C1 segment of cervical spinal cord (tissue), 14 donors: ENCODE data around the gene IL20.
"Not testable (repeated sequence)": the region's sequence is repeated elsewhere in the genome, so short reads cannot be mapped to it uniquely, and the experiment has no call there.

Experiments
- DNase-seq, 14 donors: peaks; one replicate each; lab custom pipeline; 2025; lab: John Stamatoyannopoulos, UW

IL20 gene

GRCh38 chr1:206842854-206843253 is 22.6 kb upstream of the IL20 start:
- DNase-seq = no peak

- DNase-seq = no peak
Observed at GRCh38 chr1:206843626-206844025, 21.8 kb upstream of the IL20 start.

DNA sequence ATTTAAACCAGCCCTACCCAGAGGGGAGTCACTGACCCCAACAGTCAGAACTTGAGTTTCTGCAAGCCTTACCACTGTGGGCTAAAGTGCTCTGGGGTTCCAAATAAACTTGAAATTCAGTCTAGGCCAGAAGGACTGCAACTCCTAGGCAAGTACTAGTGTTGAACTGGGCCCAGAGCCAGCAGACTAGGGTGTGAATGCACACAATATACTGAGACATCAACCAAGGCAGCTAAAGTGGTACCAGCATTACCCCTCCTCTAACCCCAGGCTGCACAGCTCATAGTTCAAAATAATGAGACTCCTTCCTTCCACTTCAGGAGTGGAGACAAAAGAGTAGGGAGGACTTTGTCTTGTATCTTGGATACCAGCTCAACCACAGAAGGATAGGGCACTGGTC is 18.9 kb upstream of the IL20 start:
- no peak for DNase-seq

DNA sequence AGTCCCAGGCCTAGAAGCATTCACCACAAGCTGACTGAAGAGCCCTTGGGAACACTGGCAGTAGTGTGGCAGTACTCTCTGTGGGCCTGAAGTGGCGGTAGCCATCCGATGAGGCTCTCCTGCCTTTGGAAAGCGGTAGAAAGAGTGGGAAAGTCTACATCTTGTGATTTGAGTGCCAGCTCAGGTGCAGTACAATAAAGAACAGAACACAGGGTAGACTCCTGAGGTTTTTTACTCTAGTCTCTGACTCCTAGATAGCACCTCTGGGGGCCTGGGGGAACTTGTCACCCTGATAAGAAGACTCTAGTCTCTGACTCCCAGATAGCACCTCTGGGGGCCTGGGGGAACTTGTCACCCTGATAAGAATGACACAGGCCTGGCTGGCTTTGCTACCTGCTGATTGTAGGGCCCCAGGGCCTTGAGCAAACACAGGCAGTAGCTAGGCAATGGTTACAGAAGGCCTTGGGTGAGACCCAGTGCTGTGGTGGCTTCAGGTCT is 18.0 kb upstream of the IL20 start:
- DNase-seq = no peak

DNA sequence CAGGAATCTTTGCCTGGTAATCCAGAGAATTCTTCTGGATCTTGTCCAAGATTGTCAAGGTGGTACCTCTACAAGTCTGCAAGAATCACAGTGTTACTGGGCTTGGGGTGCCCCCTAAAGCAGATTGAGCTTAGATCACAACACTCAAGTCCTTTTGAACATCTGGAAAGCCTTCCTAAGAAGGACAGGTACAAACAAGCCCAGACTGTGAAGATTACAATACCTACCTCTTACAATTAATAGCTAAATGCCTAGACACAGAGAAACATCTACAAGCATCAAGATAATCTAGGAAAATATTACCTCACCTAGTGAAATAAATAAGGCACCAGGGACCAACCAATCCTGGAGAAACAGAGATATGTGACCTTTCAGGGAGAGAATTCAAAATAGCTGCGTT is 17.5 kb upstream of the IL20 start:
- DNase-seq = no peak

- DNase-seq = no peak
Observed at GRCh38 chr1:206850401-206850800, 15.0 kb upstream of the IL20 start.

DNA sequence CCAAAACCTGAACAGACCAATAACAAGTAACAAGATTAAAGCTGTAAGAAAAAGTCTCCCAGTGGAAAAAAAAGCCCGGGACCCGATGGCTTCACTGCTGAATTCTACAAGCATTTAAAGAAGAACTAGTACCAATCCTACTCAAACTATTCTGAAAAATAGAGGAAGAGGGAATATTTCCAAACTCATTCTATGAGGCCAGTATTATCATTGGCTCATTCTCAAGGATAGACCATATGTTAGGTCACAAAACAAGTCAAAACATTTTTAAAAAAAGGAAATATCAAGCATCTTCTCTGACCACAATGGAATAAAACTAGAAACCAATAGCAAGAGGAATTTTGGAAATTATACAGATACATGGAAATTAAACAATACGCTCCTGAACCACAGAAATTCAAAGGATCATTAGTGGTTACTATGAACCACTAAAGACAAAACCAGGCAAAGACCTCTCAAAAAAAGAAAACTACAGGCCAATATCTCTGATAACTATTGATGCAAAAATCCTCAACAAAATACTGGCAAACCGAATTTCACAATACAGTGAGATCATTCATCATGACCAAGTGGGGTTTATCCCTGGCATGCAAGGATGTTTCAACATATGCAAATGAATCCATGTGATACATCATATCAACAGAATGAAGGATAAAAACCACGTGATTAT is 13.9 kb upstream of the IL20 start:
- no peak for DNase-seq

DNA sequence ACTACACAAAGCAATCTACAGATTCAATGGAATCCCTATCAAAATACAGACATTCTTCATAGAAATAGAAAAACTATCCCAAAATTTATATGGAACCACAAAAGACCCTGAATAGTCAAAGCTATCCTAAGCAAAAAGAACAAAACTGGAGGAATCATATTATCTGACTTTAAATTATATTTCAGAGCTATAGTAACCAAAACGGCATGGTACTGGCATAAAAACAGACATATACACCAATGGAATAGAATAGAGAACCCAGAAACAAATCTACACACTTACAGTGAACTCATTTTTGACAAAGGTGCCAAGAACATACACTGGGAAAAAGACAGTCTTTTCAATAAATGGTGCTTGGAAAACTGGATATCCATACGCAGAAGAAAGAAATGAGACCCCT is 12.8 kb upstream of the IL20 start:
- DNase-seq = not testable (repeated sequence)

GRCh38 chr1:206853696-206854095 is 11.7 kb upstream of the IL20 start:
- DNase-seq = not testable (repeated sequence)

- no peak for DNase-seq
Observed at GRCh38 chr1:206854401-206855129, 10.9 kb upstream of the IL20 start.

GRCh38 chr1:206855859-206856258 is 9.6 kb upstream of the IL20 start:
- DNase-seq = no peak

GRCh38 chr1:206856674-206857464 is 8.6 kb upstream of the IL20 start:
- DNase-seq = no peak

- peak in 3 of 14 donors; percentile 5 to 7 (median 6) for DNase-seq
Observed at GRCh38 chr1:206859082-206859521, 6.3 kb upstream of the IL20 start.

- no peak for DNase-seq
Observed at GRCh38 chr1:206860165-206860564, 5.3 kb upstream of the IL20 start.

GRCh38 chr1:206863266-206863665 is 2.2 kb upstream of the IL20 start:
- DNase-seq = no peak

DNA sequence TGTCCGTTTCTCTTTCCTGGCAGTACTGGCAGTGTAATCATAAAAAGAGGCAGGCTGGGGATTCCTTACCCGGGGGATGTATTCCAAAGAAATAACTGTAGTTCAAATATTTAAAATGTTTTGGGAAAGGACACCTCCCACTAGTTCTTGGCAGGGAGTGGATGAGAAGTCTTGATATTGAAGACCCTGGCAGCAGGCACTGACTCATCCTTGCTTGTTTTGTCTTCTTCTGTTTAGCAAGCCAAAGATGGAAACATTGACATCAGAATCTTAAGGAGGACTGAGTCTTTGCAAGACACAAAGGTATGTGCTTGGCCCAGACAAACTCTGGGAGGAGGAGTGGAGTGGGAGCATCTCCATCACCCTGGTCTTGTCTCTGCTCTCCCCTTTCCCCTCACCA is 639 bp downstream of the IL20 start:
- no peak for DNase-seq

DNA sequence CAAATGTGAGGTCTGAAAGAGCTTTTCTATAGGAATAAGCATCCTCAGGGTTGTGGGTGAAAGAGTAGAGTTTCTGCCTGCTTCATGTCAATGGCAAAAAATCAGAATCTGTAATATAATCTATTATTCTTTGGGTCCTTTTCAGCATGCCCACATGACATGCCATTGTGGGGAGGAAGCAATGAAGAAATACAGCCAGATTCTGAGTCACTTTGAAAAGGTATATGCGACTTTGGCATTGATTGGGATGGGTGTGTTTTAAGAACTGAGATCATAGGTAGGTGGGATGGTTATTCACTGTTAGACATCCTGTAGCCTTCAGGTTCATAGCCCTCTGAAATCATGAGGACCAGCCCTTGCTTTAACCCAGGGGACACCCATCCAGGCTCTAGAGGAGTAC is 1.8 kb downstream of the IL20 start:
- no peak for DNase-seq

DNA sequence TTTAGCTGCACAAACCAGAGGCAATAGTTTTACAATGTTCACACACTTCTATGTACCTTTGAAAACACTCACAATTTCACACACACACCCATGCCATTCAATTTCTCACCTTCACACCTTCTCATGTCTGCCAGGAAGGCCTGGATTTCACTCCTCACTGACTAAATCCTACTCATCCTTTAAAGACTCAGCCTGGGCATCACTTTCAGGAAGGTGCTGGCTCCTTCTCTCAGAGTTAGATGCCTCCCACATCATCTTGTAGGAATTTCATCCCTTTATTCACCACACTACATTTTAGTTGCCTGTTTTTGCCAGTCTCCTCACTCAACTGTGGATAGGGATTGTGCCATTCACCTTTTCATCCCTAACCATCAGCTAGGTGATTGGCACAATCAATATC is 2.3 kb downstream of the IL20 start:
- DNase-seq = no peak

GRCh38 chr1:206868264-206868663 is 2.8 kb downstream of the IL20 start:
- no peak for DNase-seq

DNA sequence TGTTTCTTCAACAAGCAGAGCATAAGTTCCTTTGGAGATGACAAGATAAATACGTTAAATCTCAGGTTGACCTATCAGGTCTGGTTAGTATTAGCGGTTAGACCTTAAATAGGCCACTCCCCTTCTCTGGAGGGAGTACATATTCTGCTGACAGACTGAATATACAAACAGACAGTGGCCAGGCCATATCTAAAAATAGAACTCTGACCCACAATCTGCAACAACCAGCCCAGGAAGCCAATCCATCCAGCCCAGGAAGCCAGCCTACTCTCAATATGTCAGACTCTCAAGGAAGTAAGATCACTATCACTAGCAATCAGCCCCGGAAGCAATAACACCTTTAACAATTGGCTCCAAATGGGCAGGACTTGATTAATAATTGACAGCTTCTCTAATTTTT is 6.7 kb downstream of the IL20 start:
- DNase-seq = no peak

DNA sequence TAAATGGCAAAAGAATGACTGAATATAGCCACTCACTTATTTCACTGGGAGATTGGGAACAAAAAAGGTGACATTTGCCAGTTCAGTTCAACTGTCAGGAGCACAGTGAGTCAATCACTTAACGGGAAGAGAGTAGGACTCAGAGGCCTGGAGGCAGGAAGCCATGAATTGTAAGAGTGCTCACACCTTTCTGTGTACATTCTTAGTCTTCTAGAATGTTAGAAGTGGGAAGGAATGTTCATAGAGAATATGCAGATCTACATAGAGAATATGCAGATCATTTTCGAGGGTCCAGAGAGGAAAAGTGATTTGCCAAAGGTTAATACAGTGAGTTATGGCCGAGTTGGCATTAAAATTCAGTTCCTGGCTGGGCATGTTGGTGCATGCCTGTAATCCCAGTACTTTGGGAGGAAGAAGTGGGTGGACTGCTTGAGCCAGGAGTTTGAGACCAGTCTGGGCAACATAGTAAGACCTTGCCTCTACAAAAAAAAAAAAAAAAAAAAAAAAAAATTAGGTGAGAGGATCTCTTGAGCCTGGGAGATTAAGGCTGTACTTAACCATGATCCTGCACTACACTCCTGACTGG is 8.3 kb downstream of the IL20 start:
- no peak for DNase-seq

DNA sequence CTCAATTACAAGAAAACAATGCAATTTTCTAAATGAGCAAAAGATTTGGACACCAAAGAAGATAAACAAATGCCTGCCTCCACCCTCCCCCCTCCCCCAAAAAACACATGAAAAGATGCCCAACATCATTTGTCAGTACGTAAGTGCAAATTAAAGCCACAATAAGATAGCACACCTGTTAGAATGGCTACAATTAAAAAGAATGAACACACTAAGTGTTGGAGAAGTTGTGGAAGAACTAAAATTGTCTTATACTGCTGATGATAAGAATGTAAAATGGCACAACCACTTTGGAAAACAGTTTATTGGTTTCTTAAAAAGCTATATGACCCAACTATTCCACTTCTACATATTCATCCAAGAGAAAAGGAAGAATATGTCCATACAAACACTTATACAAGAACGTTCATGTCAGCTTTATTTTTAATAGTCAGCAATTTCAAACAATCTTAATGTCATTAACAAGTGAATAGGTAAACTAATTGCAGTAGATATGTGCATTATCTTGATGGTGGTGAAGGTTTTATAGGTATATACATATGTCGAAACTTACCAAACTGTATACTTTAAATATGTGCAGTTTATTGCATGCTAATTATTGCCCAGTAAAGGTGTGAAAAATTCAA is 10.4 kb downstream of the IL20 start:
- no peak for DNase-seq
